DOHH2 (cell line): ENCODE results near the gene RAB8A.

ENCODE experiments used
- H3F3A ChIP-seq: fragments of 200-600 bp; sonication (generic), shearing (Covaris generic); 2 replicates; pipeline ENCODE4 v1.6.0; 2016; ENCODE audit warnings: antibody characterized with exemption, mild to moderate bottlenecking; ENCODE audit not compliant: control insufficient read depth, insufficient read depth
- H3K27ac ChIP-seq: fragments of 200-600 bp; sonication (generic); 2 replicates; pipeline ENCODE4 v1.5.1; 2014; ENCODE audit warnings: low read depth, mild to moderate bottlenecking, low read length, moderate library complexity
- H3K27me3 ChIP-seq: fragments of 200-600 bp; sonication (generic); 2 replicates; pipeline ENCODE4 v1.6.1; 2014; ENCODE audit warnings: mild to moderate bottlenecking, low read length, mixed read lengths; ENCODE audit not compliant: control insufficient read depth
- H3K36me3 ChIP-seq: fragments of 200-600 bp; sonication (generic); 2 replicates; pipeline ENCODE4 v1.6.1; 2014; ENCODE audit warnings: mild to moderate bottlenecking, low read length, moderate library complexity, mixed read lengths; ENCODE audit not compliant: control insufficient read depth
- H3K4me1 ChIP-seq: fragments of 200-600 bp; sonication (generic); 2 replicates; pipeline ENCODE4 v1.6.1; 2014; ENCODE audit warnings: mild to moderate bottlenecking, low read length, mixed read lengths; ENCODE audit not compliant: control insufficient read depth
- H3K4me2 ChIP-seq: fragments of 200-600 bp; sonication (generic); 2 replicates; pipeline ENCODE4 v1.6.0; 2014; ENCODE audit warnings: mild to moderate bottlenecking, low read length, moderate library complexity
- H3K4me3 ChIP-seq: fragments of 200-600 bp; sonication (generic); 2 replicates; pipeline ENCODE4 v1.5.1; 2014; ENCODE audit warnings: mild to moderate bottlenecking, low read length, mixed read lengths
- H3K79me2 ChIP-seq: fragments of 200-600 bp; sonication (generic); 2 replicates; pipeline ENCODE4 v1.6.1; 2014; ENCODE audit warnings: mild to moderate bottlenecking, low read length, mixed read lengths; ENCODE audit not compliant: control insufficient read depth
- H3K9me2 ChIP-seq: fragments of 200-600 bp; sonication (generic); replicated peaks from 2 replicates; pipeline ENCODE4 v1.6.1; 2014; ENCODE audit warnings: mild to moderate bottlenecking, low read length, mixed read lengths; ENCODE audit not compliant: control insufficient read depth
- H3K9me3 ChIP-seq: fragments of 200-600 bp; sonication (generic); 2 replicates; pipeline ENCODE4 v1.6.1; 2014; ENCODE audit warnings: antibody characterized with exemption, low read length, mixed read lengths; ENCODE audit not compliant: control insufficient read depth, insufficient read depth
- H4K20me1 ChIP-seq: fragments of 200-600 bp; sonication (generic); 2 replicates; pipeline ENCODE4 v1.6.0; 2014; ENCODE audit warnings: low read depth, mild to moderate bottlenecking, antibody characterized with exemption, low read length, moderate library complexity; ENCODE audit not compliant: control insufficient read depth, insufficient read depth
- EZH2phosphoT487 ChIP-seq: fragments of 200-600 bp; sonication (generic); IDR thresholded peaks from 2 replicates; pipeline ENCODE4 v1.6.1; 2017; ENCODE audit warnings: borderline replicate concordance, mild to moderate bottlenecking, antibody characterized with exemption, low read length, moderate library complexity, mixed read lengths
- TF ChIP-seq, protein P1 (sequence below): fragments of 200-600 bp; sonication (generic); IDR thresholded peaks from one replicate; pipeline ENCODE4 v1.5.1; 2014; ENCODE audit warnings: antibody characterized with exemption, mild to moderate bottlenecking, low read depth, low read length; ENCODE audit not compliant: poor library complexity, severe bottlenecking

Gene RAB8A

GRCh38 chr19:16136185-16136999 is 24.7 kb downstream of the RAB8A start:
- no peaks in the 10 kb centered on the region for H3K79me2 ChIP-seq
- H3K4me2 ChIP-seq = 0 out of 2 replicates have a peak overlapping the region, but pooled peaks have one; percentile 10
- H3K4me3 ChIP-seq = no peak overlapping the region
- H4K20me1 ChIP-seq = 0 out of 2 replicates have a peak, but pooled peaks cover 3% of the 10 kb centered on the region
- H3K27ac ChIP-seq = no peak overlapping the region
- peaks cover 32% of the 10 kb centered on the region for H3K36me3 ChIP-seq
- no peaks in the 10 kb centered on the region for H3K9me3 ChIP-seq
- H3F3A ChIP-seq = peaks cover 8% of the 10 kb centered on the region
- TF ChIP-seq, protein P1, sequence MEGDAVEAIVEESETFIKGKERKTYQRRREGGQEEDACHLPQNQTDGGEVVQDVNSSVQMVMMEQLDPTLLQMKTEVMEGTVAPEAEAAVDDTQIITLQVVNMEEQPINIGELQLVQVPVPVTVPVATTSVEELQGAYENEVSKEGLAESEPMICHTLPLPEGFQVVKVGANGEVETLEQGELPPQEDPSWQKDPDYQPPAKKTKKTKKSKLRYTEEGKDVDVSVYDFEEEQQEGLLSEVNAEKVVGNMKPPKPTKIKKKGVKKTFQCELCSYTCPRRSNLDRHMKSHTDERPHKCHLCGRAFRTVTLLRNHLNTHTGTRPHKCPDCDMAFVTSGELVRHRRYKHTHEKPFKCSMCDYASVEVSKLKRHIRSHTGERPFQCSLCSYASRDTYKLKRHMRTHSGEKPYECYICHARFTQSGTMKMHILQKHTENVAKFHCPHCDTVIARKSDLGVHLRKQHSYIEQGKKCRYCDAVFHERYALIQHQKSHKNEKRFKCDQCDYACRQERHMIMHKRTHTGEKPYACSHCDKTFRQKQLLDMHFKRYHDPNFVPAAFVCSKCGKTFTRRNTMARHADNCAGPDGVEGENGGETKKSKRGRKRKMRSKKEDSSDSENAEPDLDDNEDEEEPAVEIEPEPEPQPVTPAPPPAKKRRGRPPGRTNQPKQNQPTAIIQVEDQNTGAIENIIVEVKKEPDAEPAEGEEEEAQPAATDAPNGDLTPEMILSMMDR = no peak
- no peak for TF ChIP-seq EZH2phosphoT487
- H3K4me1 ChIP-seq = peaks cover 26% of the 10 kb centered on the region
- no peaks in the 10 kb centered on the region for H3K27me3 ChIP-seq
- H3K9me2 ChIP-seq = no peaks in the 10 kb centered on the region

DNA sequence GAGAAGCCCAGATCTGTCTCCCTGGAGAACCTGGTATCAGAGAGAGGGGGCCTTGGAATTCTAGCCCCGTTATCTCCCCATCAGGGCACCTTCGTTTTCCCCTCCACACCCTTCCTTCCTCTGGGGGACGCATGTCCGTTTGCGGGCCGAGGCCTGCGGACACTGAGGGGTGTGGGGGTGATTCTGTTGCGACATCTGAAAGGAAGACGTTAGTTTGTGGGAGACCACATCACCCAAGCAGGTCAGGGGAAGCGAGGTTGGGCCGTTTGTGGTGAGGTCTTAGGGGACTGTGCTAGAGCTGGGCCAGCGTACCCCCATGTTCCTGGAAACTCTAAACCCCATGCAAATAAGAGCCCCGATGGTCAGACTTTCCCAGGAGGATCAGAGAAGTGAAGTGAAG is 28.1 kb downstream of the RAB8A start:
- peaks cover 51% of the 10 kb centered on the region for H3K4me1 ChIP-seq
- H3K79me2 ChIP-seq = peaks cover 13% of the 10 kb centered on the region
- H3K27me3 ChIP-seq = no peaks in the 10 kb centered on the region
- H3F3A ChIP-seq = peaks cover 22% of the 10 kb centered on the region
- TF ChIP-seq, protein P1 = no peak
- TF ChIP-seq EZH2phosphoT487 = no peak
- no peaks in the 10 kb centered on the region for H4K20me1 ChIP-seq
- no peaks in the 10 kb centered on the region for H3K9me2 ChIP-seq
- no peak overlapping the region for H3K4me3 ChIP-seq
- no peak overlapping the region for H3K27ac ChIP-seq
- H3K36me3 ChIP-seq = peaks cover 7% of the 10 kb centered on the region
- no peaks in the 10 kb centered on the region for H3K9me3 ChIP-seq
- no peak overlapping the region for H3K4me2 ChIP-seq

GRCh38 chr19:16141043-16141442 is 29.4 kb downstream of the RAB8A start:
- H3K4me2 ChIP-seq = peak overlapping the region; percentile 40

More at GRCh38 chr19:16141043-16141442, 29.4 kb downstream of the RAB8A start:
- Histone ChIP-seq H4K20me1 (0 out of 2 replicates have a peak, but pooled peaks cover under 1% of the 10 kb centered on the region), H3K4me3 (0 out of 2 replicates have a peak overlapping the region, but pooled peaks have one; percentile 4), H3K4me1 (peaks cover 60% of the 10 kb centered on the region), H3K9me3 (no peaks in the 10 kb centered on the region), H3F3A (peaks cover 25% of the 10 kb centered on the region), H3K9me2 (no peaks in the 10 kb centered on the region), H3K27me3 (no peaks in the 10 kb centered on the region), H3K79me2 (peaks cover 26% of the 10 kb centered on the region), H3K36me3 (peaks cover 17% of the 10 kb centered on the region), H3K27ac (peak overlapping the region; percentile 95)
- TF ChIP-seq, protein P1 = peak; percentile 55
- no peak for TF ChIP-seq EZH2phosphoT487
